HEK293T (cell line): ENCODE data around the gene KCNQ1.

Experiments
- CTCF ChIA-PET: fragments of 350-600 bp; formaldehyde crosslinking; extraction: SDS; loops from one replicate; lab custom pipeline; 2021; ENCODE audit warnings: antibody characterized with exemption, inconsistent platforms; lab: Yijun Ruan, JAX
- POLR2A ChIA-PET: fragments of 350-600 bp; formaldehyde crosslinking; extraction: SDS; loops from one replicate; lab custom pipeline; 2020; ENCODE audit warnings: antibody characterized with exemption, inconsistent platforms; lab: Yijun Ruan, JAX
- DNase-seq: peaks from one replicate; pipeline ENCODE4 v3.0.0; 2012; ENCODE audit warnings: mixed read lengths; ENCODE audit errors: extremely low spot score
- ARNT ChIP-seq: fragments of 450-650 bp; IDR thresholded peaks from 2 replicates; pipeline ENCODE4 v1.6.1; 2017; ENCODE audit warnings: mild to moderate bottlenecking
- BHLHE40 ChIP-seq: fragments of 450-650 bp; IDR thresholded peaks from 2 replicates; pipeline ENCODE4 v1.6.1; 2016; ENCODE audit warnings: mild to moderate bottlenecking, moderate library complexity, borderline replicate concordance
- CTBP1 ChIP-seq: fragments of 450-650 bp; IDR thresholded peaks from 2 replicates; pipeline ENCODE4 v1.6.1; 2016; ENCODE audit warnings: borderline replicate concordance
- ELF4 ChIP-seq: fragments of 450-650 bp; IDR thresholded peaks from 2 replicates; pipeline ENCODE4 v1.6.1; 2017; ENCODE audit warnings: antibody characterized with exemption
- FOXA1 ChIP-seq: fragments of 450-650 bp; IDR thresholded peaks from 2 replicates; pipeline ENCODE4 v1.6.1; 2016; ENCODE audit warnings: mild to moderate bottlenecking
- FOXK2 ChIP-seq: fragments of 450-650 bp; IDR thresholded peaks from 2 replicates; pipeline ENCODE4 v1.6.1; 2016; ENCODE audit warnings: mild to moderate bottlenecking
- FOXM1 ChIP-seq: fragments of 450-650 bp; IDR thresholded peaks from 2 replicates; pipeline ENCODE4 v1.6.1; 2017; ENCODE audit warnings: mild to moderate bottlenecking, borderline replicate concordance
- HDGF ChIP-seq: fragments of 450-650 bp; IDR thresholded peaks from 2 replicates; pipeline ENCODE4 v1.6.1; 2017; ENCODE audit warnings: antibody characterized with exemption, borderline replicate concordance
- L3MBTL2 ChIP-seq: fragments of 450-650 bp; conservative IDR thresholded peaks from 2 replicates; pipeline ENCODE4 v1.6.1; 2016; ENCODE audit warnings: mild to moderate bottlenecking
- LEF1 ChIP-seq: fragments of 450-650 bp; IDR thresholded peaks from 2 replicates; pipeline ENCODE4 v1.6.1; 2017; ENCODE audit warnings: mild to moderate bottlenecking, borderline replicate concordance
- NFRKB ChIP-seq: fragments of 450-650 bp; IDR thresholded peaks from 2 replicates; pipeline ENCODE4 v1.6.1; 2016; ENCODE audit warnings: mild to moderate bottlenecking, moderate library complexity
- SP1 ChIP-seq: fragments of 450-650 bp; IDR thresholded peaks from 2 replicates; pipeline ENCODE4 v1.6.1; 2017
- SUZ12 ChIP-seq: fragments of 450-650 bp; IDR thresholded peaks from 2 replicates; pipeline ENCODE4 v1.6.1; 2016; ENCODE audit warnings: mild to moderate bottlenecking
- TARDBP ChIP-seq: fragments of 450-650 bp; IDR thresholded peaks from 2 replicates; pipeline ENCODE4 v1.6.1; 2016
- ZNF384 ChIP-seq: fragments of 450-650 bp; IDR thresholded peaks from 2 replicates; pipeline ENCODE4 v1.6.1; 2016
- TF ChIP-seq, protein P1 (sequence below): fragments of 450-650 bp; IDR thresholded peaks from 2 replicates; pipeline ENCODE4 v1.6.1; 2016

Gene KCNQ1

DNA sequence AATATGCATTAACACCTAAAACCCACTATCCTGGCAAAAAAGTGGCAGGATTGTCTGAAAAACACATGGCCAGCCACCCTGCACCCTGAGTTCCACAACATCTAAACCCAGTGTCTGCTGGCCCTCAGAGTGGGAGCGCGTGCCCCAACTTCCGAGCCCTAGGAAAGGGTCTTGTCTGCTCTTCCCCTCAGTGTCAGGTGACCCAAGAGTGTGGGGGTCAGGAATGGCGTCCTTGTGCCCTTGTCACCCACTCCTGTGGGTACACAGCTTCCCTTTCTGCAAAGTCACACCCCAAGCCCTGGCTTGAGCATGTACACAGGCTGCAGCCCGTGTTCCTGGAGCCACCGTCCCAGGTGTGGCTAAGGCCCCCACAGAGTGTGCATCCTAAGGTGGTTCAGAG is 373.2 kb downstream of the KCNQ1 start:
- no peak for DNase-seq
- TF ChIP-seq FOXK2: no peak
- TF ChIP-seq CTBP1: no peak
- TF ChIP-seq ZNF384: no peak
- TF ChIP-seq, protein P1, sequence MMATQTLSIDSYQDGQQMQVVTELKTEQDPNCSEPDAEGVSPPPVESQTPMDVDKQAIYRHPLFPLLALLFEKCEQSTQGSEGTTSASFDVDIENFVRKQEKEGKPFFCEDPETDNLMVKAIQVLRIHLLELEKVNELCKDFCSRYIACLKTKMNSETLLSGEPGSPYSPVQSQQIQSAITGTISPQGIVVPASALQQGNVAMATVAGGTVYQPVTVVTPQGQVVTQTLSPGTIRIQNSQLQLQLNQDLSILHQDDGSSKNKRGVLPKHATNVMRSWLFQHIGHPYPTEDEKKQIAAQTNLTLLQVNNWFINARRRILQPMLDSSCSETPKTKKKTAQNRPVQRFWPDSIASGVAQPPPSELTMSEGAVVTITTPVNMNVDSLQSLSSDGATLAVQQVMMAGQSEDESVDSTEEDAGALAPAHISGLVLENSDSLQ: no peak
- TF ChIP-seq BHLHE40: no peak
- TF ChIP-seq HDGF: no peak
- TF ChIP-seq SUZ12: no peak
- no peak for TF ChIP-seq TARDBP
- TF ChIP-seq FOXM1: no peak
- TF ChIP-seq L3MBTL2: no peak
- TF ChIP-seq ARNT: no peak
- TF ChIP-seq SP1: no peak
- TF ChIP-seq LEF1: no peak
- TF ChIP-seq ELF4: no peak
- no peak for TF ChIP-seq FOXA1
- no peak for TF ChIP-seq NFRKB
- ChIA-PET POLR2A (no interaction called here), CTCF (no interaction called here)

GRCh38 chr11:2818503-2818902 is 373.7 kb downstream of the KCNQ1 start:
- ChIA-PET POLR2A (no interaction called here), CTCF (no interaction called here)
- DNase-seq: no peak
- no peak for TF ChIP-seq NFRKB
- no peak for TF ChIP-seq FOXM1
- no peak for TF ChIP-seq HDGF
- TF ChIP-seq TARDBP: no peak
- no peak for TF ChIP-seq FOXA1
- no peak for TF ChIP-seq FOXK2
- no peak for TF ChIP-seq CTBP1
- TF ChIP-seq BHLHE40: no peak
- TF ChIP-seq, protein P1: no peak
- TF ChIP-seq L3MBTL2: no peak

- TF ChIP-seq FOXK2 (no peak), TARDBP (no peak), ARNT (no peak), FOXM1 (no peak), SUZ12 (no peak)
- ChIA-PET POLR2A (no interaction called here), CTCF (no interaction called here)
- no peak for DNase-seq
Observed at GRCh38 chr11:2819316-2819715, 374.5 kb downstream of the KCNQ1 start.

GRCh38 chr11:2820976-2821375 is 376.2 kb downstream of the KCNQ1 start:
- DNase-seq: no peak
- no peak for TF ChIP-seq ARNT
- TF ChIP-seq ELF4: no peak
- no peak for TF ChIP-seq SP1
- TF ChIP-seq ZNF384: no peak
- TF ChIP-seq BHLHE40: no peak
- ChIA-PET CTCF (no interaction called here), POLR2A (no interaction called here)

DNA sequence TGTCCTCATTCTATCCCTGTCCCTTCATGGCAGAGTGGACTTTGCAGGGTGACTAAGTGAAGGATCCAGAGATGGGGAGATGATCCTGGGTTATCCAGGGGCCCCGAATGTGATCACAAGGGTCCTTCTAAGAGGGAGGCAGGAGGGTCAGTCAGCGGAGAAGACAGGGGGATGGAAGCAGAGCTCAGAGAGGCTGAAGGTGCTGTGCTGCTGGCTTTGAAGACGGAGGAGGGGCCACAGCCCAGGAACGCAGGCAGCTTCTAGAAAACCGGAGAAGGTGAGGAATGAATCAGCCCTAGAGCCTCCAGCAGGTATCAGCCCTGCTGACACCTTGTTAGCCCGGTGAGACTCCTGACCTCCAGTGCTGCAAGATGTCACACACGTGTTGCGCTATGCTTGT is 377.1 kb downstream of the KCNQ1 start:
- CTCF ChIA-PET: no interaction called here
- POLR2A ChIA-PET: no interaction called here
- DNase-seq: no peak
- no peak for TF ChIP-seq FOXM1
- no peak for TF ChIP-seq ARNT
- no peak for TF ChIP-seq ELF4
- no peak for TF ChIP-seq L3MBTL2
- TF ChIP-seq, protein P1: no peak
- TF ChIP-seq SUZ12: no peak
- TF ChIP-seq ZNF384: no peak
- TF ChIP-seq CTBP1: no peak

GRCh38 chr11:2824851-2825250 is 380.0 kb downstream of the KCNQ1 start:
- no peak for DNase-seq
- CTCF ChIA-PET: no interaction called here
- POLR2A ChIA-PET: no interaction called here
- TF ChIP-seq, protein P1: no peak
- TF ChIP-seq FOXA1: no peak

DNA sequence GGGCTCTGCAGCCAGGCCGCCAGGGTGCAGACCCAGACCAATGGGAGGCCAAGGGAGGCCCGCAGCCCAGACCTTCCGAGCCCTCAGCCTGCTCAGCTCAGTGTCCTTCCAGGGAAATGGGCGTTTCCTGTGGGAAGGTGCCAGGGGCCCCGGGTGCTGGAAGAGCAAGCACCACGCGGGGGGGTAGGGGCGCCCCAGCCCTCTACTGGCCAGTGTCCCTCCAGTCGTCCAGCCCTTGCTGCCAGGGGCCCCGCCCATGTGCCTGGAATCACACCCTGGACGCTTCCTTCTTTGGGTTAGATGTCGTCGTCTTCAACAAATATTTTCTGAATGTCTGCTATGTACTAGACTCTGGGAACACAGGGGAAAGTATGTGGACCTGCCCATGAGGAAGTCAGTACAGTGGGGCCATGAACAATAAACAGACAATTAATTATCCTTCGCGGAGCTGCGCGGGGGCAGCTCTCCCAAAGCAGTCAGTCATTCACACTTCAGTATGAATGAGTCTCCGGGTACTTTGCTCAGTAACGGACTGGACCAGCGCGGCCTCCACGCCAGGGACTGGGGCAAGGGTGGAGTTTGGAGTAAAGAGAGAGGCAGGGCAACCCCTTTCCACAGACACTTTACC is 380.6 kb downstream of the KCNQ1 start:
- TF ChIP-seq SP1: no peak
- no peak for TF ChIP-seq TARDBP
- no peak for TF ChIP-seq ARNT
- TF ChIP-seq HDGF: no peak
- TF ChIP-seq BHLHE40: no peak
- no peak for TF ChIP-seq FOXA1
- TF ChIP-seq CTBP1: no peak
- TF ChIP-seq LEF1: no peak
- no peak for TF ChIP-seq ZNF384
- no peak for TF ChIP-seq SUZ12
- no peak for TF ChIP-seq L3MBTL2
- TF ChIP-seq, protein P1: no peak
- no peak for DNase-seq
- CTCF ChIA-PET: no interaction called here
- POLR2A ChIA-PET: no interaction called here
